NK-92 treated with Interleukin-12 subunit alpha and Interleukin-12 subunit beta, amount 100 ng/mL, for 24 hours (cell line): ENCODE measurements around the gene FPR1.

Experiments used
- DNase-seq: peaks from one replicate; lab custom pipeline; 2025; lab: John Stamatoyannopoulos, UW

FPR1 gene

DNA sequence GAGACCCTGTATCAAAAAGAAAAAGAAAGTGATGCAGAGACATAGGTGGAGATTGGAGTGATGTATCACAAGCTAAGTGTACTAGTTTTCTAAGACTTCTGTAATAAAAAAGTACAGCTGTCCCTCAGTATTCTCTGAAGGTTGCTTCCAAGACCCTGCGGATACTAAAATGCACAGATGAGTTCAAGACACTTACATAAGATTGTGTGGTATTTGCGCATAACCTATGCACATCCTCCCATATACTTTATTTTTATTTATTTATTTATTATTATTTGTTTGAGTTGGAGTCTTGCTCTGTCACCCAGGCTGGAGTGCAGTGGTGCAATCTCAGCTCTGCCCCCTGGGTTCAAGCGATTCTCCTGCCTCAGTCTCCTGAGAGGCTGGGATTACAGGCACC is 14.3 kb downstream of the FPR1 start:
- no peak for DNase-seq

- DNase-seq, result no peak
Measured at GRCh38 chr19:51735759-51736449, 15.8 kb downstream of the FPR1 start.

DNA sequence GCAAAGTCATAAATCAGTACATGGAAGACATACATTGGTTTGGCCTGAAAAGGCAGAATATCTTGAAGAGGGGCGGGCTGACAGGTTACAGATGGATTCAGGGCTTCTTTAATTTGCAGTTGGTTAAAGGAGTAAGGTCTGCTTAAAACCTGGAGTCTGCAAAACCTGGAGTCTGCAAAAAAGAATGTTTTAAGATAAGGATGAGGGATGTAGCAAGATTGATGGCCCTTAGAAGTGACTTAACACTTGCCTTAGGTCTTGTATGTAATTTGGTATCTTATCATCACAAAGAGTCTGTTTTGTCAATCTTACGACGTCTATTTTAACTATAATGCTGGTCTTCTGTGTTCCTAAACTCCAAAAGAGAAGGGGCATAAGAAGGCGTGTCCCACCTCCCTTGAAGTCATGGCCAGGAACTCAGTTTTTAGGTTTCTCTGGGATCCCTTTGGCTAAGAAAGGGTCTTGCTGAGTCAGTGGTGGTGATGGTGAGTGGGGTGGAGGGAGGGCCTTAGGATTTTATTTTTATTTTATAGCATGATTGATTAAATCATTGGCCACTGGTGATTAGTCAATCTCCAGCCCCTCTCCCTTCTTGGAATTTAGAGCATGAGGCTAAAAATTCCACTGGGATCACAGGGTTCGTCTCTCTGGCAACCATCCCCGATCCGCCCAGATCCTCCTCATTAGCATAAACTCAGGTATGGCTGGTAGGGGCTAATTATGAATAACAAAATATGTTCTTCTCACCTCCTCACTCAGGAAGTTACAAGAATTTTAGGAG is 17.7 kb downstream of the FPR1 start:
- no peak for DNase-seq

- DNase-seq, result no peak
Measured at GRCh38 chr19:51729781-51730180, 21.9 kb downstream of the FPR1 start.

- no peak for DNase-seq
Measured at GRCh38 chr19:51727349-51727880, 24.3 kb downstream of the FPR1 start.

- DNase-seq, result no peak
Measured at GRCh38 chr19:51726049-51726448, 25.6 kb downstream of the FPR1 start.

DNA sequence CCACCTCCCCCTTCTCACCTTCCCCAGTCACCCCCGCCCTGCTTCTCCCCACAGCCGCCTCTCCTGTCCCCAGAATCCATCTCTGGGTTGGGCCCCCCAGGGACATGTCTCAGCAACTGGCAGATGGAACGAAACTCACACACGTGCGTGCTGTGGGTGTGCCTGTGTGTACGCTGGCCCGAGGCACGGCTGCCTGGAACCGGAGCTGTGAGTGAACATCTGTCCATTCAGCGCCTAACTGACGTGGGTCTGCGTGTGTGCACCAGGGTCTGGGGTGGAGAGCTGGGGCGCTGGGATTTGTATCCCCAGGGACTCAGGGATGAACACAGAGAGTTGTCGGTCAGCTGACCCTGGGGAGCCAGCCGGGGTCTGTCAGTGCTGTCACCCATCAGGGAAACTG is 27.1 kb downstream of the FPR1 start:
- DNase-seq, result no peak

DNA sequence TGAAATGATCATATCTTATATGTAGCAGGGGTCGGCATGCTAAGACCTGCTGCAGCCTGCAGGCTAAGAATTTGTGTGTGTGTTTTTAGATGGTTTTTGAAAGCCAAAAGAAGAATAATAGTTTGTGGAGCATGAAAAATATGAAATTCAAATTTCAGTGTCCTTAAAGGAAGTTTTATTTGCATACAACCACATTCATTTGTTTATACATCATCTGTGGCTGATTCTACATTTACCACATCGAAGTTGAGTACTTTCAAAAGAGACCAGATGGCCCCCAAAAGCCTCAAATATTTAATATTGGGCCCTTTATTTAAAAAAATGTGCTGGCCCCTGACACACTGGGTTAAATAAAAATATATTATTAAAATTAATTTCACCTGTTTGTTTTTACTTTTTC is 29.2 kb downstream of the FPR1 start:
- DNase-seq, result no peak

DNA sequence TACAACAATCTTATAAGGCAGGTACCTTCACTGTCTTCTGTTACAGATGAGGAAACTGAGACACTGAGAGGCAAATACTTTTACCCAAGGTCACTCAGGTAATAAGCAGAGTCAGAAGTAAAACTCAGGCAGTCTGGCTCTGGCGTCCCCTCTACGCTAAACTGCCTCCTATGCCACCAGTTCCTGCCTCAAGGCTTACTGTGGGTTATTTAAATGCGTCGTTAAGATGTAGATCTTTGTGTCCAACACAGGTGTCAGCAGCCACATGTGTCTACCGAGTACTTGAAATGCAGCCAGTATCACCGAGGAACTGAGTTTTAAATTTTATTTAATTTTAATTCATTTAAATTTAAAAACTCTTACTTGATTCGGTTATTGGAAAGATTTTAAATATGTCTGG is 29.8 kb downstream of the FPR1 start:
- DNase-seq, result no peak

GRCh38 chr19:51719251-51719988 is 32.3 kb downstream of the FPR1 start:
- DNase-seq, result no peak

DNA sequence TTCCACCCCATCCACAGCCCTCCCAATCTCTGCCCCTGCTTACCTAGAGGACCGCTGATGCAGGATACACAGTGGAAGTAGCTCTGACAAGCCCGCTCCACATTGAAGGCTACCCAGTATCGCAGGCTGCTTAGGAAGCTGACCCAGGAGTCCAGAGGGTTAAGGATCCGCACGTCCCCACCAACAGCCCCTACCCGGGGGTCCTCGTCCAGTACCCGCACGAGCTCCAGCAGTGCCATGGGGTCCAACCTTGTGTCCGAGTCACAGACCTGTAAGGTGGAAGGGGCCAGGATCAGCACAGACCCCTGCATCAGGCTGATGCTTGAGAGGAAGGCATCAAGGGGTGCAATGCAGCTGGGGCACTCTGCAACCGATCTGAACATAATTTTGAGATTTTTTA is 34.8 kb downstream of the FPR1 start:
- DNase-seq, result no peak

GRCh38 chr19:51715850-51716249 is 35.8 kb downstream of the FPR1 start:
- DNase-seq, result no peak

GRCh38 chr19:51714848-51715247 is 36.8 kb downstream of the FPR1 start:
- no peak for DNase-seq

GRCh38 chr19:51713319-51714285 is 38.1 kb downstream of the FPR1 start:
- no peak for DNase-seq

DNA sequence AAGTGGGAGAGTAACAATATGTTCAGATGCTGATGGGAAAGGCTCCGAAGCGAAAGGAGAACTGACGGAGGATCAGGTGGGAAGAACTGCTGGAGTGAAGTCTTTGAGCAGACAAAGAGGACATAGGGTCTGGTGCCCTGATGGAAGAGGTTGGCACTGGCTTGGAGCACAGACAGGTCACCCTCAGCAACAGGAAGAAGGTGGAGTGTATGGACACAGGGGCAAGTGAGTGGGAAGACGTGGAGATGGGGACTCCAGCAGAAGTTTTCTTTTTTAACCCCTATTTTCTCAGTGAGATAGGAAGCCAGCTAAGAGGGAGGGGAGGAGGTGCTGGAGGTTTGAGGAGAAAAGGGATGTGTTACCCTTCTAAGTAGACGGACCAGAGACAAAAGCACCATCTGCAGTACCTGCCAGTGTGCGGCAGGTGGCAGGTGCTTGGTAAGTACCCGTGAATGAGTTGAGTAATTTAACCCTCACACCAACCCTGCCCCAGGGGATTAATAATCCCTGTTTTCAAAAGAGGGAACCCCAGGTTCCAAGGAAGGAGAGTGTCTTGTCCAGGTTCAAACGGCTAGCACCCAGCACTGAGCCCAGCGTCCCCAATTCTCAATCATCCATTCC is 39.1 kb downstream of the FPR1 start:
- no peak for DNase-seq

GRCh38 chr19:51711702-51712101 is 40.0 kb downstream of the FPR1 start:
- no peak for DNase-seq

DNA sequence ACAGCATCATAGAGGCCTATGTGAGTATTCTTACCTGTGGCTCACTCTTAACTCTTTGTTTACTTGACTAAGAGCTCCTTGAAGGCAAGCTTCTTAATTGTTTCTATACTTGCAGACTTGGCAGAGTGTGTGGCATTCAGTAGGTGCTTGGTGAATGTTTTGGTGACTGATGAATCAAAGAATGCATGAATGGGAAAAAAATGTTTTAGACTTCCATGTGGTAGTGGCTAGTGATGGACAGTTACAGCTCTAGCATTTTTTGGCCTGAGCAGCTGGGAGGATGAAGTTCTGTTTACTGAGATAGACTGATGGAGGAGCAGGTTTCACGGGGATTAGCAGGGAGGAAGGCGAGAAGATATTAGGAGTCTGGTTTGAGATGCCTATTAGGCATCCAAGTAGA is 41.5 kb downstream of the FPR1 start:
- DNase-seq, result no peak

- DNase-seq, result no peak
Measured at GRCh38 chr19:51709575-51709974, 42.1 kb downstream of the FPR1 start.

DNA sequence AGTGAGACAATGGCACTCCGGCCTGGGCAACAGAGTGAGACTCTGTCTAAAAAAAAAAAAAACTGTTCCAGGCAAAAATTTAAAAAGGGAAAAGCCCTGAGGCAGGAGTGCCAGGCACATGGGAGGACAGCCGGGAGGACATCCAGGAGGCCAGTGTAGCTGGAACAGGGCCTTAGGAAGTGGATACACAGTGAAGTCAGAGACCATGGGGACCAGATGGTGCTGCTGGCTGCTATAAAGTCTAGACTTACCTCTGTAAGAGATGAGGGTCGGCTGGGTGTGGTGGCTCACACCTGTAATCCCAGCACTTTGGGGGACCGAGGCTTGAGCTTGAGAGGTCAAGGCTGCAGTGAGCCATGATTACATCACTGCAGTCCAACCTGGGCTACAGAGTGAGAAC is 42.9 kb downstream of the FPR1 start:
- no peak for DNase-seq

DNA sequence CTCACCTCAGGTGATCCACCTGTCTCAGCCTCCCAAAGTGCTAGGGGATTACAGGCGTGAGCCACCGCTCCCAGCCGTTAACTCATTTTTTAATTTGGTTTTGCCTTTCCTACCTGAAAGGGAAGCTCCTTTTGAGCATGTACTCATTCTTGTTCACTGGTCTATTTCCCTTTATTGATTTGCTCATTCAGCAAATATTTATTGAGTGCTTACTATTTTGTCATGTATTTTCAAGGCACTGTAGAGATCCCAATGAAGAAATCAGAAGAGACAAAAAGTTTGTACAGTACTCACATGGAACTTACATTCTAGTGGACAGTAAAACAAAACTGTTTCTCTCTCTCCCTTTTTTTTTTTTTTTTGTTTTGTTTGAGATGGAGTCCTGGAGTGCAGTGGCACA is 44.8 kb downstream of the FPR1 start:
- DNase-seq, result no peak

- DNase-seq, result no peak
Measured at GRCh38 chr19:51706296-51706695, 45.4 kb downstream of the FPR1 start.
